VCaP (cell line): ENCODE measurements around the gene RNF145.
"Not testable (repeated sequence)": the region's sequence is repeated elsewhere in the genome, so short reads cannot be mapped to it uniquely, and the experiment has no call there.

Experiments used
- H3K27ac ChIP-seq: fragments of 450-650 bp; 2 replicates; pipeline ENCODE4 v1.5.1; 2017
- CTCF ChIP-seq: fragments of 450-650 bp; conservative IDR thresholded peaks from 2 replicates; pipeline ENCODE4 v1.5.1; 2017; ENCODE audit warnings: mild to moderate bottlenecking, moderate library complexity

Gene RNF145

GRCh38 chr5:159166416-159166815, 42.9 kb downstream of the RNF145 start:
- no peak for TF ChIP-seq CTCF
- H3K27ac ChIP-seq = no peak overlapping the region

GRCh38 chr5:159163701-159164046, 45.7 kb downstream of the RNF145 start:
- TF ChIP-seq CTCF = no peak
- no peak overlapping the region for H3K27ac ChIP-seq

GRCh38 chr5:159163027-159163700, 46.2 kb downstream of the RNF145 start:
- no peak for TF ChIP-seq CTCF
- no peak overlapping the region for H3K27ac ChIP-seq

- TF ChIP-seq CTCF = no peak
- H3K27ac ChIP-seq = no peak overlapping the region
These were observed 47.8 kb downstream of the RNF145 start for GRCh38 chr5:159161361-159162214.

- not testable (repeated sequence) for H3K27ac ChIP-seq
These were observed 50.7 kb downstream of the RNF145 start for GRCh38 chr5:159158553-159159091.

GRCh38 chr5:159157552-159157951, 51.8 kb downstream of the RNF145 start:
- no peak for TF ChIP-seq CTCF
- H3K27ac ChIP-seq = no peak overlapping the region; the same call in 1 of the 2 replicates

- H3K27ac ChIP-seq = no peak overlapping the region
- TF ChIP-seq CTCF = peak; percentile 97
These were observed 52.7 kb downstream of the RNF145 start for GRCh38 chr5:159156426-159157238.
